GM23338 (cell line): ENCODE data around the gene TMEM63A. TPM values are rescaled to one million over a fixed set of nuclear protein-coding genes. Genes with fewer than 3 reads are reported as not detected.

Experiments used
- ATAC-seq: fragments of 200-7000 bp; cut with Tn5 transposase; 3 replicates; pipeline ENCODE4 v1.9.1; 2020
- DNase-seq: peaks from one replicate; pipeline ENCODE4 v3.0.0-alpha.2; 2015; ENCODE audit warnings: low spot score
- H2AFZ ChIP-seq: fragments of 200-600 bp; sonication (generic); 2 replicates; pipeline ENCODE4 v1.8.0; 2016; ENCODE audit warnings: antibody characterized with exemption, mild to moderate bottlenecking, moderate library complexity
- H3F3A ChIP-seq: fragments of 200-600 bp; sonication (generic); replicated peaks from 2 replicates; pipeline ENCODE4 v1.8.0; 2017; ENCODE audit warnings: antibody characterized with exemption, mixed run types, low read depth
- H3K27ac ChIP-seq: fragments of 200-600 bp; sonication (generic); 2 replicates; pipeline ENCODE4 v1.6.1; 2016; ENCODE audit warnings: low read depth
- H3K27me3 ChIP-seq: fragments of 200-600 bp; sonication (generic); 2 replicates; pipeline ENCODE4 v1.8.0; 2016; ENCODE audit warnings: mild to moderate bottlenecking, mixed run types, moderate library complexity; ENCODE audit not compliant: insufficient read depth
- H3K36me3 ChIP-seq: fragments of 200-600 bp; sonication (generic); 2 replicates; pipeline ENCODE4 v1.8.0; 2016; ENCODE audit warnings: mild to moderate bottlenecking; ENCODE audit not compliant: insufficient read depth
- H3K4me1 ChIP-seq: fragments of 200-600 bp; sonication (generic); 2 replicates; pipeline ENCODE4 v1.8.0; 2016; ENCODE audit warnings: mild to moderate bottlenecking, moderate library complexity; ENCODE audit not compliant: insufficient read depth
- H3K4me2 ChIP-seq: fragments of 200-600 bp; sonication (generic); 2 replicates; pipeline ENCODE4 v1.7.1; 2017; ENCODE audit warnings: mixed run types
- H3K4me3 ChIP-seq: fragments of 200-600 bp; sonication (generic); 2 replicates; pipeline ENCODE4 v1.6.1; 2016; ENCODE audit warnings: mixed run types
- H3K79me2 ChIP-seq: fragments of 200-600 bp; sonication (generic); replicated peaks from 2 replicates; pipeline ENCODE4 v1.8.0; 2017; ENCODE audit warnings: mild to moderate bottlenecking; ENCODE audit not compliant: insufficient read depth
- H3K9me2 ChIP-seq: fragments of 200-600 bp; sonication (generic); 2 replicates; pipeline ENCODE4 v1.8.0; 2017; ENCODE audit not compliant: insufficient read depth
- H4K20me1 ChIP-seq: fragments of 200-600 bp; sonication (generic); replicated peaks from 2 replicates; pipeline ENCODE4 v1.8.0; 2017; ENCODE audit warnings: mild to moderate bottlenecking; ENCODE audit not compliant: insufficient read depth
- H3K27ac Mint-ChIP-seq: 2 replicates; pipeline ENCODE4 v1.8.0; 2020; ENCODE audit warnings: inconsistent platforms, mild to moderate bottlenecking, moderate library complexity, mixed read lengths
- H3K27me3 Mint-ChIP-seq: 3 replicates; pipeline ENCODE4 v1.8.0; 2022; ENCODE audit warnings: low read depth, mild to moderate bottlenecking, moderate library complexity, mixed read lengths, inconsistent platforms; ENCODE audit not compliant: insufficient read depth, poor library complexity
- H3K36me3 Mint-ChIP-seq: 3 replicates; pipeline ENCODE4 v1.8.0; 2021; ENCODE audit warnings: low read depth, mild to moderate bottlenecking, inconsistent platforms, moderate library complexity, mixed read lengths
- H3K4me1 Mint-ChIP-seq: 3 replicates; pipeline ENCODE4 v1.8.0; 2020; ENCODE audit warnings: mild to moderate bottlenecking, inconsistent platforms, mixed read lengths
- H3K4me3 Mint-ChIP-seq: 3 replicates; pipeline ENCODE4 v1.8.0; 2021; ENCODE audit warnings: moderate library complexity, mild to moderate bottlenecking, inconsistent platforms, mixed read lengths
- H3K9me3 Mint-ChIP-seq: 3 replicates; pipeline ENCODE4 v1.8.0; 2020; ENCODE audit warnings: moderate library complexity, mild to moderate bottlenecking, inconsistent platforms, mixed read lengths
- CREB1 ChIP-seq: fragments of 250-450 bp; sonication (Bioruptor Pico); IDR thresholded peaks from 2 replicates; pipeline ENCODE4 v1.5.0; 2020; ENCODE audit warnings: low read depth, mild to moderate bottlenecking, moderate library complexity
- EZH2 ChIP-seq: fragments of 200-600 bp; sonication (generic); IDR thresholded peaks from one replicate; pipeline ENCODE4 v1.8.0; 2017; ENCODE audit warnings: antibody characterized with exemption, mild to moderate bottlenecking, low read depth; ENCODE audit not compliant: unreplicated experiment
- EZH2phosphoT487 ChIP-seq: fragments of 200-600 bp; sonication (generic); IDR thresholded peaks from one replicate; pipeline ENCODE4 v1.8.1; 2018; ENCODE audit warnings: antibody characterized with exemption; ENCODE audit not compliant: unreplicated experiment
- JUNB ChIP-seq: IDR thresholded peaks from one replicate; pipeline ENCODE4 v1.6.1; 2016; ENCODE audit warnings: antibody characterized with exemption; ENCODE audit not compliant: unreplicated experiment
- NANOG ChIP-seq: IDR thresholded peaks from 2 replicates; pipeline ENCODE4 v1.6.1; 2016; ENCODE audit warnings: antibody characterized with exemption, borderline replicate concordance
- POLR2AphosphoS5 ChIP-seq: IDR thresholded peaks from 2 replicates; pipeline ENCODE4 v1.6.1; 2016; ENCODE audit warnings: antibody characterized with exemption, low read depth
- STAT1 ChIP-seq: IDR thresholded peaks from one replicate; pipeline ENCODE4 v1.6.1; 2016; ENCODE audit warnings: antibody characterized with exemption; ENCODE audit not compliant: unreplicated experiment
- ZNF114 ChIP-seq: fragments of 250-450 bp; sonication (Bioruptor Pico); IDR thresholded peaks from 2 replicates; pipeline ENCODE4 v1.5.0; 2020; ENCODE audit warnings: mild to moderate bottlenecking, moderate library complexity
- ZNF331 ChIP-seq: fragments of 250-450 bp; sonication (Bioruptor Pico); IDR thresholded peaks from 2 replicates; pipeline ENCODE4 v1.5.0; 2020; ENCODE audit warnings: low read depth, mild to moderate bottlenecking, moderate library complexity
- polyA plus RNA-seq: library from polyadenylated mRNA; unstranded; fragments of >200 nt; fragmentation: Nextera tagmentation; extraction: Ambion mirVana; gene quantifications from 2 replicates; pipeline ENCODE4 v1.2.1, GENCODE V29; 2016
- total RNA-seq: library from RNA; depleted of rRNA; stranded (reverse); fragments of >200 nt; shearing (Covaris generic); gene quantifications from 2 replicates; pipeline ENCODE4 v1.2.3, GENCODE V29; 2014
- TF ChIP-seq, protein P1 (sequence below), 2 experiments: fragments of 200-600 bp in 1 of 2; sonication (generic) in 1 of 2; conservative IDR thresholded peaks; 2 replicates each; pipeline versions ENCODE4 v1.5.1 to v1.6.1; 2016 to 2017; ENCODE audit warnings: antibody characterized with exemption in 2 of 2, low read depth in 2 of 2, mild to moderate bottlenecking in 2 of 2, moderate library complexity in 1 of 2
- TF ChIP-seq, protein P2 (sequence below): IDR thresholded peaks from 2 replicates; pipeline ENCODE4 v1.6.1; 2016; ENCODE audit warnings: antibody characterized with exemption
- TF ChIP-seq, protein P3 (sequence below): fragments of 250-450 bp; sonication (Bioruptor Pico); IDR thresholded peaks from 2 replicates; pipeline ENCODE4 v1.5.0; 2020; ENCODE audit warnings: mild to moderate bottlenecking, moderate library complexity

TMEM63A gene
- total and polyA plus RNA-seq, 2 experiments from 2014 or later: 31.7 to 76.9 TPM

DNA sequence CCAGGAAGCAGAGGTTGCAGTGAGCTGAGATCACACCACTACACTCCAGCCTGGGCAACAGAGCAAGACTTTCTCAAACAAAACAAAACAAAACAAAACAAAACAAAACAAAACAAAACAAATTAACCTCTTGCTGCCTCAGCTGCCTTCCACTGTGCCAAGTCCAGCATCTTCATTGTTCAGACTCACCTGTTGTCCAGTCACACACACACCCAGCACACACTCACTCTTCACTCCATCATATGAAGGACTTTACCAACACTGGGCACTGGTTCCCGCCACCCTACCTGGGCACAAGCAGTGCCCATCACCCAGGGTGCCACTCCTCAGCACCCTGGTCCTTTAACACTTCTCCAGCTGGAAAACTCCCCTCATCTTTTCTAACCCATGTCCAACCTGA, 27.3 kb upstream of the TMEM63A start:
- H2AFZ ChIP-seq: no peak overlapping the region
- no peaks in the 10 kb centered on the region for H3F3A ChIP-seq
- Mint-ChIP-seq H3K9me3 (no peaks in the 10 kb centered on the region; the same call in 2 of the 3 replicates), H3K4me1 (peaks cover 24% of the 10 kb centered on the region), H3K27me3 (peaks cover 16% of the 10 kb centered on the region), H3K4me3 (no peak overlapping the region), H3K27ac (no peak overlapping the region), H3K36me3 (no peaks in the 10 kb centered on the region; the same call in 2 of the 3 replicates)
- no peak overlapping the region for H3K4me2 ChIP-seq
- no peaks in the 10 kb centered on the region for H3K36me3 ChIP-seq
- no peaks in the 10 kb centered on the region for H3K79me2 ChIP-seq
- DNase-seq: no peak
- no peak for TF ChIP-seq ZNF331
- TF ChIP-seq NANOG: no peak
- no peak for TF ChIP-seq STAT1
- TF ChIP-seq EZH2phosphoT487: no peak
- no peak for TF ChIP-seq ZNF114 (CRISPR knock-in tag)
- TF ChIP-seq, protein P1, sequence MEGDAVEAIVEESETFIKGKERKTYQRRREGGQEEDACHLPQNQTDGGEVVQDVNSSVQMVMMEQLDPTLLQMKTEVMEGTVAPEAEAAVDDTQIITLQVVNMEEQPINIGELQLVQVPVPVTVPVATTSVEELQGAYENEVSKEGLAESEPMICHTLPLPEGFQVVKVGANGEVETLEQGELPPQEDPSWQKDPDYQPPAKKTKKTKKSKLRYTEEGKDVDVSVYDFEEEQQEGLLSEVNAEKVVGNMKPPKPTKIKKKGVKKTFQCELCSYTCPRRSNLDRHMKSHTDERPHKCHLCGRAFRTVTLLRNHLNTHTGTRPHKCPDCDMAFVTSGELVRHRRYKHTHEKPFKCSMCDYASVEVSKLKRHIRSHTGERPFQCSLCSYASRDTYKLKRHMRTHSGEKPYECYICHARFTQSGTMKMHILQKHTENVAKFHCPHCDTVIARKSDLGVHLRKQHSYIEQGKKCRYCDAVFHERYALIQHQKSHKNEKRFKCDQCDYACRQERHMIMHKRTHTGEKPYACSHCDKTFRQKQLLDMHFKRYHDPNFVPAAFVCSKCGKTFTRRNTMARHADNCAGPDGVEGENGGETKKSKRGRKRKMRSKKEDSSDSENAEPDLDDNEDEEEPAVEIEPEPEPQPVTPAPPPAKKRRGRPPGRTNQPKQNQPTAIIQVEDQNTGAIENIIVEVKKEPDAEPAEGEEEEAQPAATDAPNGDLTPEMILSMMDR (conservative IDR thresholded peaks at IDR 0.05; ENCODE audit: low read depth in 2 of 2): no peak
- TF ChIP-seq JUNB: no peak
- TF ChIP-seq POLR2AphosphoS5: no peak
- no peak for TF ChIP-seq EZH2
- TF ChIP-seq, protein P2, sequence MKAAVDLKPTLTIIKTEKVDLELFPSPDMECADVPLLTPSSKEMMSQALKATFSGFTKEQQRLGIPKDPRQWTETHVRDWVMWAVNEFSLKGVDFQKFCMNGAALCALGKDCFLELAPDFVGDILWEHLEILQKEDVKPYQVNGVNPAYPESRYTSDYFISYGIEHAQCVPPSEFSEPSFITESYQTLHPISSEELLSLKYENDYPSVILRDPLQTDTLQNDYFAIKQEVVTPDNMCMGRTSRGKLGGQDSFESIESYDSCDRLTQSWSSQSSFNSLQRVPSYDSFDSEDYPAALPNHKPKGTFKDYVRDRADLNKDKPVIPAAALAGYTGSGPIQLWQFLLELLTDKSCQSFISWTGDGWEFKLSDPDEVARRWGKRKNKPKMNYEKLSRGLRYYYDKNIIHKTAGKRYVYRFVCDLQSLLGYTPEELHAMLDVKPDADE: no peak
- TF ChIP-seq, protein P3, sequence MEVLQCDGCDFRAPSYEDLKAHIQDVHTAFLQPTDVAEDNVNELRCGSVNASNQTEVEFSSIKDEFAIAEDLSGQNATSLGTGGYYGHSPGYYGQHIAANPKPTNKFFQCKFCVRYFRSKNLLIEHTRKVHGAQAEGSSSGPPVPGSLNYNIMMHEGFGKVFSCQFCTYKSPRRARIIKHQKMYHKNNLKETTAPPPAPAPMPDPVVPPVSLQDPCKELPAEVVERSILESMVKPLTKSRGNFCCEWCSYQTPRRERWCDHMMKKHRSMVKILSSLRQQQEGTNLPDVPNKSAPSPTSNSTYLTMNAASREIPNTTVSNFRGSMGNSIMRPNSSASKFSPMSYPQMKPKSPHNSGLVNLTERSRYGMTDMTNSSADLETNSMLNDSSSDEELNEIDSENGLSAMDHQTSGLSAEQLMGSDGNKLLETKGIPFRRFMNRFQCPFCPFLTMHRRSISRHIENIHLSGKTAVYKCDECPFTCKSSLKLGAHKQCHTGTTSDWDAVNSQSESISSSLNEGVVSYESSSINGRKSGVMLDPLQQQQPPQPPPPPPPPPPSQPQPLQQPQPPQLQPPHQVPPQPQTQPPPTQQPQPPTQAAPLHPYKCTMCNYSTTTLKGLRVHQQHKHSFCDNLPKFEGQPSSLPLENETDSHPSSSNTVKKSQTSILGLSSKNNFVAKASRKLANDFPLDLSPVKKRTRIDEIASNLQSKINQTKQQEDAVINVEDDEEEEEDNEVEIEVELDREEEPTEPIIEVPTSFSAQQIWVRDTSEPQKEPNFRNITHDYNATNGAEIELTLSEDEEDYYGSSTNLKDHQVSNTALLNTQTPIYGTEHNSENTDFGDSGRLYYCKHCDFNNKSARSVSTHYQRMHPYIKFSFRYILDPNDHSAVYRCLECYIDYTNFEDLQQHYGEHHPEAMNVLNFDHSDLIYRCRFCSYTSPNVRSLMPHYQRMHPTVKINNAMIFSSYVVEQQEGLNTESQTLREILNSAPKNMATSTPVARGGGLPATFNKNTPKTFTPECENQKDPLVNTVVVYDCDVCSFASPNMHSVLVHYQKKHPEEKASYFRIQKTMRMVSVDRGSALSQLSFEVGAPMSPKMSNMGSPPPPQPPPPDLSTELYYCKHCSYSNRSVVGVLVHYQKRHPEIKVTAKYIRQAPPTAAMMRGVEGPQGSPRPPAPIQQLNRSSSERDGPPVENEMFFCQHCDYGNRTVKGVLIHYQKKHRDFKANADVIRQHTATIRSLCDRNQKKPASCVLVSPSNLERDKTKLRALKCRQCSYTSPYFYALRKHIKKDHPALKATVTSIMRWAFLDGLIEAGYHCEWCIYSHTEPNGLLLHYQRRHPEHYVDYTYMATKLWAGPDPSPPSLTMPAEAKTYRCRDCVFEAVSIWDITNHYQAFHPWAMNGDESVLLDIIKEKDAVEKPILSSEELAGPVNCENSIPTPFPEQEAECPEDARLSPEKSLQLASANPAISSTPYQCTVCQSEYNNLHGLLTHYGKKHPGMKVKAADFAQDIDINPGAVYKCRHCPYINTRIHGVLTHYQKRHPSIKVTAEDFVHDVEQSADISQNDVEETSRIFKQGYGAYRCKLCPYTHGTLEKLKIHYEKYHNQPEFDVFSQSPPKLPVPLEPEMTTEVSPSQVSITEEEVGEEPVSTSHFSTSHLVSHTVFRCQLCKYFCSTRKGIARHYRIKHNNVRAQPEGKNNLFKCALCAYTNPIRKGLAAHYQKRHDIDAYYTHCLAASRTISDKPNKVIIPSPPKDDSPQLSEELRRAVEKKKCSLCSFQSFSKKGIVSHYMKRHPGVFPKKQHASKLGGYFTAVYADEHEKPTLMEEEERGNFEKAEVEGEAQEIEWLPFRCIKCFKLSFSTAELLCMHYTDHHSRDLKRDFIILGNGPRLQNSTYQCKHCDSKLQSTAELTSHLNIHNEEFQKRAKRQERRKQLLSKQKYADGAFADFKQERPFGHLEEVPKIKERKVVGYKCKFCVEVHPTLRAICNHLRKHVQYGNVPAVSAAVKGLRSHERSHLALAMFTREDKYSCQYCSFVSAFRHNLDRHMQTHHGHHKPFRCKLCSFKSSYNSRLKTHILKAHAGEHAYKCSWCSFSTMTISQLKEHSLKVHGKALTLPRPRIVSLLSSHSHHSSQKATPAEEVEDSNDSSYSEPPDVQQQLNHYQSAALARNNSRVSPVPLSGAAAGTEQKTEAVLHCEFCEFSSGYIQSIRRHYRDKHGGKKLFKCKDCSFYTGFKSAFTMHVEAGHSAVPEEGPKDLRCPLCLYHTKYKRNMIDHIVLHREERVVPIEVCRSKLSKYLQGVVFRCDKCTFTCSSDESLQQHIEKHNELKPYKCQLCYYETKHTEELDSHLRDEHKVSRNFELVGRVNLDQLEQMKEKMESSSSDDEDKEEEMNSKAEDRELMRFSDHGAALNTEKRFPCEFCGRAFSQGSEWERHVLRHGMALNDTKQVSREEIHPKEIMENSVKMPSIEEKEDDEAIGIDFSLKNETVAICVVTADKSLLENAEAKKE (CRISPR knock-in tag): no peak
- TF ChIP-seq CREB1 (CRISPR knock-in tag): no peak
- no peaks in the 10 kb centered on the region for H3K9me2 ChIP-seq
- no peak overlapping the region for H3K27ac ChIP-seq
- H4K20me1 ChIP-seq: no peaks in the 10 kb centered on the region
- H3K4me1 ChIP-seq: peaks cover 11% of the 10 kb centered on the region
- no peak overlapping the region for H3K4me3 ChIP-seq
- ATAC-seq: no peak
- H3K27me3 ChIP-seq: no peaks in the 10 kb centered on the region
